OCI-LY1 (cell line): Measurements from ENCODE around the gene FAM81A.
A peak's percentile ranks its signal among the peaks of the same experiment; 100 is the strongest.

Experiments
- H2AFZ ChIP-seq: fragments of 200-600 bp; sonication (generic), shearing (Covaris generic); 2 replicates; pipeline ENCODE4 v1.6.0; 2014; ENCODE audit warnings: antibody characterized with exemption, mild to moderate bottlenecking, low read length
- H3F3A ChIP-seq: fragments of 200-600 bp; sonication (generic), shearing (Covaris generic); 2 replicates; pipeline ENCODE4 v1.6.0; 2014; ENCODE audit warnings: mild to moderate bottlenecking, antibody characterized with exemption, low read length, moderate library complexity; ENCODE audit not compliant: insufficient read depth
- H3K27ac ChIP-seq: fragments of 200-600 bp; sonication (generic); 2 replicates; pipeline ENCODE4 v1.5.1; 2014; ENCODE audit warnings: low read length, mixed run types, mild to moderate bottlenecking, low read depth; ENCODE audit not compliant: poor library complexity, severe bottlenecking
- H3K27me3 ChIP-seq: fragments of 200-600 bp; sonication (generic); 2 replicates; pipeline ENCODE4 v1.6.0; 2014; ENCODE audit warnings: antibody characterized with exemption, mild to moderate bottlenecking, low read length, moderate library complexity; ENCODE audit not compliant: insufficient read depth
- H3K36me3 ChIP-seq: fragments of 200-600 bp; sonication (generic); 2 replicates; pipeline ENCODE4 v1.6.1; 2014; ENCODE audit warnings: mild to moderate bottlenecking, antibody characterized with exemption, low read length, moderate library complexity, mixed read lengths; ENCODE audit not compliant: insufficient read depth
- H3K4me1 ChIP-seq: fragments of 200-600 bp; sonication (generic); 2 replicates; pipeline ENCODE4 v1.5.1; 2014; ENCODE audit warnings: mild to moderate bottlenecking, low read length, moderate library complexity; ENCODE audit not compliant: insufficient read depth, severe bottlenecking
- H3K4me2 ChIP-seq: fragments of 200-600 bp; sonication (generic), shearing (Covaris generic); 2 replicates; pipeline ENCODE4 v1.6.1; 2014; ENCODE audit warnings: low read length
- H3K4me3 ChIP-seq: fragments of 200-600 bp; sonication (generic); 2 replicates; pipeline ENCODE4 v1.5.1; 2014; ENCODE audit warnings: low read length, low read depth, mild to moderate bottlenecking, mixed read lengths; ENCODE audit not compliant: poor library complexity, severe bottlenecking
- H3K79me2 ChIP-seq: fragments of 200-600 bp; shearing (Covaris generic); 2 replicates; pipeline ENCODE4 v1.6.1; 2016; ENCODE audit warnings: mixed run types, low read length, mixed read lengths; ENCODE audit not compliant: insufficient read depth
- H3K9ac ChIP-seq: fragments of 200-600 bp; sonication (generic), shearing (Covaris generic); 2 replicates; pipeline ENCODE4 v1.6.1; 2014; ENCODE audit warnings: mild to moderate bottlenecking, low read length, mixed read lengths
- H3K9me2 ChIP-seq: fragments of 200-600 bp; sonication (generic), shearing (Covaris generic); 2 replicates; pipeline ENCODE4 v1.6.1; 2014; ENCODE audit warnings: low read depth, mild to moderate bottlenecking, low read length, mixed read lengths
- H3K9me3 ChIP-seq: fragments of 200-600 bp; shearing (Covaris generic); 2 replicates; pipeline ENCODE4 v1.6.1; 2014; ENCODE audit warnings: low read length, mixed read lengths
- H4K20me1 ChIP-seq: fragments of 200-600 bp; sonication (generic), shearing (Covaris generic); 2 replicates; pipeline ENCODE4 v1.6.0; 2016; ENCODE audit warnings: mild to moderate bottlenecking, low read length; ENCODE audit not compliant: insufficient read depth
- EZH2 ChIP-seq: fragments of 200-600 bp; sonication (generic), shearing (Covaris generic); IDR thresholded peaks from 2 replicates; pipeline ENCODE4 v1.8.0; 2017; ENCODE audit warnings: borderline replicate concordance, mixed run types, mild to moderate bottlenecking, antibody characterized with exemption, low read length, moderate library complexity, mixed read lengths
- TF ChIP-seq, protein P1 (sequence below): fragments of 200-600 bp; sonication (generic), shearing (Covaris generic); IDR thresholded peaks from 2 replicates; pipeline ENCODE4 v1.5.1; 2017; ENCODE audit warnings: mild to moderate bottlenecking, antibody characterized with exemption, low read length, moderate library complexity, mixed read lengths

The FAM81A gene

DNA sequence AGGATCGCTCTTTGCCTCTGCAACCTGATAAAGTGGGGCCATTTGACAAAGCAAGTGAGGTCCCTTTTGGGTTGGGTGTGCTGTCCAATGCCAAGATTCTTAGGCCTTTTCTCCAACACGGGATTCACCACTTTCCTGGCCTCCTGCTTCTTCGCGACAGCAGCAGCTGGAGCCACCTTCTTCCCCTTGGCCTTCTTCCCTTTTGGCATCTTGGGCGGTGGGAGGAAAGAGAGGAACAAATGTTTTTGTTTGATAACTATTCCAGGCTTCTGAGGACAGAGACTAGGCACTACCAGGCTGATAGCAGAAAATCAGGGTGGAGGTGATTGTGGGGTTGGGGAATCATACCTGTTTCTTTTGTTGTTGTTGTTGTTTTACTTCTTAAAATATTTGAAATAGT lies 30.0 kb upstream of the FAM81A start:
- TF ChIP-seq, protein P1, sequence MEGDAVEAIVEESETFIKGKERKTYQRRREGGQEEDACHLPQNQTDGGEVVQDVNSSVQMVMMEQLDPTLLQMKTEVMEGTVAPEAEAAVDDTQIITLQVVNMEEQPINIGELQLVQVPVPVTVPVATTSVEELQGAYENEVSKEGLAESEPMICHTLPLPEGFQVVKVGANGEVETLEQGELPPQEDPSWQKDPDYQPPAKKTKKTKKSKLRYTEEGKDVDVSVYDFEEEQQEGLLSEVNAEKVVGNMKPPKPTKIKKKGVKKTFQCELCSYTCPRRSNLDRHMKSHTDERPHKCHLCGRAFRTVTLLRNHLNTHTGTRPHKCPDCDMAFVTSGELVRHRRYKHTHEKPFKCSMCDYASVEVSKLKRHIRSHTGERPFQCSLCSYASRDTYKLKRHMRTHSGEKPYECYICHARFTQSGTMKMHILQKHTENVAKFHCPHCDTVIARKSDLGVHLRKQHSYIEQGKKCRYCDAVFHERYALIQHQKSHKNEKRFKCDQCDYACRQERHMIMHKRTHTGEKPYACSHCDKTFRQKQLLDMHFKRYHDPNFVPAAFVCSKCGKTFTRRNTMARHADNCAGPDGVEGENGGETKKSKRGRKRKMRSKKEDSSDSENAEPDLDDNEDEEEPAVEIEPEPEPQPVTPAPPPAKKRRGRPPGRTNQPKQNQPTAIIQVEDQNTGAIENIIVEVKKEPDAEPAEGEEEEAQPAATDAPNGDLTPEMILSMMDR = no peak
- no peak for TF ChIP-seq EZH2
- peaks cover 100% of the 10 kb centered on the region for H3K4me1 ChIP-seq
- no peak overlapping the region for H2AFZ ChIP-seq
- 0 out of 2 replicates have a peak, but pooled peaks cover 4% of the 10 kb centered on the region for H3K79me2 ChIP-seq
- peak overlapping the region; percentile 94 for H3K4me2 ChIP-seq
- H3K27me3 ChIP-seq = no peaks in the 10 kb centered on the region
- H3F3A ChIP-seq = peaks cover 14% of the 10 kb centered on the region; the same call in 1 of the 2 replicates
- no peaks in the 10 kb centered on the region for H4K20me1 ChIP-seq
- peaks cover 35% of the 10 kb centered on the region; the same call in 1 of the 2 replicates for H3K36me3 ChIP-seq
- no peaks in the 10 kb centered on the region for H3K9me3 ChIP-seq
- H3K27ac ChIP-seq = peak overlapping the region; percentile 98
- no peaks in the 10 kb centered on the region for H3K9me2 ChIP-seq
- peak overlapping the region; percentile 33 for H3K4me3 ChIP-seq
- H3K9ac ChIP-seq = peak overlapping the region; percentile 62

DNA sequence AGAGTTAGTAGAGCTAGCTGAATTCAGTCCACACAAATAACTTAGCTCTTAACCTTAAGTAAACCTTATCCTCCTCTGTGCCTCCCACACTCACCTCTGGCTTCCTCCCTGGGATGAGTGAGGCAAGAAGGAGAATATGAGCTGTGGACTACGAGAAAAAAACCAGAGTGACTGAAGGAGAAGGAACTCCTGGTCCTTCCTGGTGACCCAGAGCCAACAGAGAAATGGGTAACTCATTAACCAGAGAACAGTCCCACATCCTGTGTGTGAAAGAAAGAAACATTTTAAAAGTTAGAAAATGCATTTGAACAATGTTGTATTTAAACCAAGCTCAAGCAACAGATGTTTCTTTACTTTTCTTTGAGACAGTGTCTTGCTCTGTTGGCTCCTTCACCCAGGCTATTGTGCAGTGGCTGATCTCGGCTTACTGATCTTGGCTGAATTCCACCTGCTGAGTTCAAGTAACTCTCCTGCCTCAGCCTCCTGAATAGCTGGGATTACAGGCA lies 27.5 kb upstream of the FAM81A start:
- no peaks in the 10 kb centered on the region for H3K9me3 ChIP-seq
- H3K36me3 ChIP-seq = peaks cover 19% of the 10 kb centered on the region; the same call in 1 of the 2 replicates
- peak overlapping the region; percentile 3 for H3K4me3 ChIP-seq
- H3K4me2 ChIP-seq = peak overlapping the region; percentile 65
- H3K27ac ChIP-seq = peak overlapping the region; percentile 98
- no peaks in the 10 kb centered on the region for H3K27me3 ChIP-seq
- peak overlapping the region; percentile 77 for H3K9ac ChIP-seq
- no peaks in the 10 kb centered on the region for H4K20me1 ChIP-seq
- H3K9me2 ChIP-seq = no peaks in the 10 kb centered on the region
- no peak for TF ChIP-seq EZH2
- TF ChIP-seq, protein P1 = no peak
- no peaks in the 10 kb centered on the region for H3K79me2 ChIP-seq
- peaks cover 99% of the 10 kb centered on the region for H3K4me1 ChIP-seq
- no peak overlapping the region for H2AFZ ChIP-seq
- H3F3A ChIP-seq = peaks cover 14% of the 10 kb centered on the region; the same call in 1 of the 2 replicates

DNA sequence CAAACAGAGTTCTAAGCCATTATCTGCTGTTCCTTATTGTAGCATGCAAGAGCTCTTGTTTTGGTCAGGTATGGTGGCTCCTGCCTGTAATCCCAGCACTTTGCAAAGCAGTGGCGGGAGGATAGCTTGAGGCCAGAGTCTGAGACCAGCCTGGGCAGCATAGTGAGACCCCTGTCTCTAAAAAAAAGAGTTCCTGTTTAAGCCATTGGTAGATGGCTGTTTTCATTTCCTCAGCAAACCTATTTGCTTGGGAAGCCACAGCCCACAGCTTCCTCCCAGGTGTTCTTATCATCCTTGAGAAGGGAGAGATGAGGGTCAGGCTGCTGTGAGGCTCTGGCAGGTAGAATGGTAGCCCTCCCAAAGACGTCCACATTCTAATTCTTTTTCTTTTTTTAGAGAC lies 24.4 kb upstream of the FAM81A start:
- peak overlapping the region; percentile 27 for H3K4me3 ChIP-seq
- H4K20me1 ChIP-seq = no peaks in the 10 kb centered on the region
- H2AFZ ChIP-seq = no peak overlapping the region
- peaks cover 7% of the 10 kb centered on the region; the same call in 1 of the 2 replicates for H3K36me3 ChIP-seq
- H3K9me2 ChIP-seq = no peaks in the 10 kb centered on the region
- peak overlapping the region; percentile 65 for H3K4me2 ChIP-seq
- H3K79me2 ChIP-seq = no peaks in the 10 kb centered on the region
- H3K4me1 ChIP-seq = peaks cover 95% of the 10 kb centered on the region
- H3K9ac ChIP-seq = peak overlapping the region; percentile 52
- H3K27me3 ChIP-seq = no peaks in the 10 kb centered on the region
- TF ChIP-seq, protein P1 = no peak
- TF ChIP-seq EZH2 = no peak
- no peaks in the 10 kb centered on the region for H3K9me3 ChIP-seq
- H3K27ac ChIP-seq = peak overlapping the region; percentile 98
- H3F3A ChIP-seq = peaks cover 14% of the 10 kb centered on the region; the same call in 1 of the 2 replicates
